Upper lobe of left lung (tissue), 6 donors: ENCODE results near the gene EPS15. TPM values are rescaled to one million over a fixed set of nuclear protein-coding genes. Genes with fewer than 3 reads are reported as not detected.

ENCODE experiments used
- ATAC-seq, 2 donors: fragments of 200-7000 bp; cut with Tn5 transposase; one replicate each; pipeline ENCODE4 v1.9.1; 2022; ENCODE audit warnings: mild to moderate bottlenecking in 2 of 2, moderate library complexity in 2 of 2; ENCODE audit not compliant: low FRiP score in 2 of 2
- DNase-seq, 2 donors: peaks; one replicate each; pipeline ENCODE4 v3.0.0-alpha.2; 2019 to 2020
- H3K27ac ChIP-seq, 4 donors: fragments of 200-600 bp; sonication (generic); one replicate each; pipeline ENCODE4 v1.5.1; 2016 to 2019
- H3K27me3 ChIP-seq, 4 donors: fragments of 200-600 bp; sonication (generic); one replicate each; pipeline ENCODE4 v1.5.1; 2017 to 2019
- H3K36me3 ChIP-seq, 4 donors: fragments of 200-600 bp; sonication (generic); one replicate each; pipeline ENCODE4 v1.5.1; 2016 to 2019
- H3K4me1 ChIP-seq, 4 donors: fragments of 200-600 bp; sonication (generic); one replicate each; pipeline ENCODE4 v1.5.1; 2018 to 2019
- H3K4me3 ChIP-seq, 4 donors: fragments of 200-600 bp; sonication (generic); one replicate each; pipeline ENCODE4 v1.5.1; 2017 to 2019; ENCODE audit warnings: mild to moderate bottlenecking in 2 of 4, moderate library complexity in 1 of 4
- H3K9me3 ChIP-seq, 4 donors: fragments of 200-600 bp; sonication (generic); one replicate each; pipeline ENCODE4 v1.5.1; 2018 to 2019
- CTCF ChIP-seq, 6 experiments: fragments of 450-650 bp in 4 of 6; fragments of 200-600 bp in 2 of 6; sonication (generic) in 2 of 6; IDR thresholded peaks; one replicate each; pipeline ENCODE4 v1.5.1; 2016 to 2019; ENCODE audit warnings: antibody characterized with exemption in 6 of 6
- EP300 ChIP-seq, 4 donors: sonication (generic); formaldehyde crosslinking; IDR thresholded peaks; one replicate each; pipeline ENCODE4 v1.5.1; 2017; ENCODE audit warnings: antibody characterized with exemption in 4 of 4, control low read depth in 2 of 4
- POLR2A ChIP-seq, 4 donors: fragments of 450-650 bp; IDR thresholded peaks; one replicate each; pipeline ENCODE4 v1.5.1; 2016 to 2017; ENCODE audit warnings: antibody characterized with exemption in 4 of 4, mild to moderate bottlenecking in 2 of 4
- POLR2AphosphoS5 ChIP-seq, 2 donors: sonication (generic); formaldehyde crosslinking; IDR thresholded peaks; one replicate each; pipeline ENCODE4 v1.5.1; 2017; ENCODE audit warnings: antibody characterized with exemption in 2 of 2
- WGBS, 2 donors: methylation state at CpG; one replicate each; pipeline ENCODE4 v1.1.5; 2017 to 2018; 5-methylcytosine and 5-hydroxymethylcytosine counted together
- total RNA-seq, 6 donors: library from RNA; depleted of rRNA in 4 of 6; stranded (reverse); fragments of >200 nt in 4 of 6; gene quantifications; one replicate each; pipeline versions ENCODE4 v1.1.0 to v1.2.1, GENCODE V29; 2016 to 2021
- donor health status: DM: no; HTN: no; CAD: no; lungs with moderate emphysema.
- donor health status: DM: no; HTN: yes; CAD: no; lungs with severe emphysema.

The EPS15 gene
- total RNA-seq, 6 donors from 2014 or later, result 50.4 to 181 (median 73.3) TPM

- H3K9me3 ChIP-seq, result no peaks in the 10 kb centered on the region
- no peak overlapping the region for H3K4me3 ChIP-seq
- peak in 1 of 2 donors; percentile 80 for ATAC-seq
- H3K27me3 ChIP-seq, result no peaks in the 10 kb centered on the region
- peaks cover 0 to 10% (median 0%) of the 10 kb centered on the region in 4 donors for H3K36me3 ChIP-seq
- peaks cover 4 to 12% (median 11%) of the 10 kb centered on the region in 4 donors for H3K4me1 ChIP-seq
- DNase-seq, result no peak
- TF ChIP-seq POLR2AphosphoS5 (IDR thresholded peaks at IDR 0.05) (no peak), EP300 (IDR thresholded peaks at IDR 0.05) (no peak), POLR2A (IDR thresholded peaks at IDR 0.05) (no peak), CTCF (IDR thresholded peaks at IDR 0.05) (no peak)
- H3K27ac ChIP-seq, result no peak overlapping the region
Observed at GRCh38 chr1:51421964-51422363, 97.1 kb downstream of the EPS15 start.

- no peaks in the 10 kb centered on the region for H3K27me3 ChIP-seq
- TF ChIP-seq POLR2A (IDR thresholded peaks at IDR 0.05) (no peak), CTCF (IDR thresholded peaks at IDR 0.05) (no peak), EP300 (IDR thresholded peaks at IDR 0.05) (no peak), POLR2AphosphoS5 (IDR thresholded peaks at IDR 0.05) (no peak)
- ATAC-seq, result no peak
- H3K4me3 ChIP-seq, result no peak overlapping the region
- peaks cover 8 to 12% (median 11%) of the 10 kb centered on the region in 4 donors for H3K4me1 ChIP-seq
- 66 to 89% methylated on average over 2 of the region's 2 CpGs for WGBS, 2 donors
- H3K9me3 ChIP-seq, result no peaks in the 10 kb centered on the region
- H3K27ac ChIP-seq, result no peak overlapping the region
- DNase-seq, result no peak
- H3K36me3 ChIP-seq, result peaks cover 0 to 10% (median 0%) of the 10 kb centered on the region in 4 donors
Observed at GRCh38 chr1:51420867-51421627, 98.0 kb downstream of the EPS15 start.

GRCh38 chr1:51418384-51418959 is 100.6 kb downstream of the EPS15 start:
- no peak for DNase-seq
- H3K36me3 ChIP-seq, result peaks cover 0 to 10% (median 0%) of the 10 kb centered on the region in 4 donors
- no peak overlapping the region for H3K27ac ChIP-seq
- ATAC-seq, result no peak
- no peak overlapping the region for H3K4me3 ChIP-seq
- H3K27me3 ChIP-seq, result no peaks in the 10 kb centered on the region
- H3K4me1 ChIP-seq, result peaks cover 6 to 9% (median 8%) of the 10 kb centered on the region in 4 donors
- 94 to 97% methylated on average over 2 of the region's 2 CpGs for WGBS, 2 donors
- TF ChIP-seq POLR2A (IDR thresholded peaks at IDR 0.05), result no peak
- TF ChIP-seq POLR2AphosphoS5 (IDR thresholded peaks at IDR 0.05), result no peak
- TF ChIP-seq EP300 (IDR thresholded peaks at IDR 0.05), result no peak
- no peak for TF ChIP-seq CTCF (IDR thresholded peaks at IDR 0.05)
- no peaks in the 10 kb centered on the region for H3K9me3 ChIP-seq

GRCh38 chr1:51417496-51418383 is 101.3 kb downstream of the EPS15 start:
- no peak for TF ChIP-seq EP300 (IDR thresholded peaks at IDR 0.05)
- no peak for TF ChIP-seq CTCF (IDR thresholded peaks at IDR 0.05)
- TF ChIP-seq POLR2AphosphoS5 (IDR thresholded peaks at IDR 0.05), result no peak
- no peak for TF ChIP-seq POLR2A (IDR thresholded peaks at IDR 0.05)
- 89 to 94% methylated on average over 5 of the region's 5 CpGs for WGBS, 2 donors
- ATAC-seq, result no peak
- H3K4me1 ChIP-seq, result peaks cover under 1 to 9% (median 4%) of the 10 kb centered on the region in 4 donors
- H3K4me3 ChIP-seq, result no peak overlapping the region
- no peak overlapping the region for H3K27ac ChIP-seq
- no peaks in the 10 kb centered on the region for H3K27me3 ChIP-seq
- no peaks in the 10 kb centered on the region for H3K9me3 ChIP-seq
- peaks cover 0 to 10% (median 0%) of the 10 kb centered on the region in 4 donors for H3K36me3 ChIP-seq
- DNase-seq, result no peak
